Endothelial cell of umbilical vein (primary cell): ENCODE results near the gene BLOC1S1. TPM values are rescaled to one million over a fixed set of nuclear protein-coding genes. Genes with fewer than 3 reads are reported as not detected.

Experiments used
- BruUV-seq: library from RNA; stranded (reverse); fragments of 400-500 nt; replicated peaks from 2 replicates; lab custom pipeline; 2021; lab: Mats Ljungman, UMichigan
- CTCF ChIA-PET: fragments of 300-600, 350-600 bp; sonication (Branson Sonifier 250); formaldehyde crosslinking; loops from one replicate; lab custom pipeline; 2021; ENCODE audit warnings: antibody characterized with exemption, inconsistent platforms; lab: Charles Lee
- POLR2A ChIA-PET: fragments of 300-600, 350-600 bp; sonication (Branson Sonifier 250); formaldehyde crosslinking; loops from one replicate; lab custom pipeline; 2021; ENCODE audit warnings: antibody characterized with exemption, inconsistent platforms; lab: Charles Lee
- DNase-seq: peaks from one replicate; pipeline ENCODE4 v3.0.0-alpha.2; 2011; ENCODE audit warnings: low read depth, low spot score
- FAIRE-seq: peaks from 2 replicates; lab custom pipeline; 2011; peaks lifted over from hg19 to GRCh38; lab: Jason Lieb, UNC
- H2AFZ ChIP-seq: 2 replicates; pipeline ENCODE4 v1.6.0; 2012; ENCODE audit warnings: low read depth, low read length, control low read depth, inconsistent platforms
- H3K27ac ChIP-seq: 2 replicates; pipeline ENCODE4 v1.5.1; 2011; ENCODE audit warnings: low read depth, mild to moderate bottlenecking, control low read depth, low read length, moderate library complexity; ENCODE audit not compliant: insufficient read depth
- H3K27me3 ChIP-seq, 2 experiments: 2 replicates each; pipeline versions ENCODE4 v1.6.0 to v1.6.1; 2011; ENCODE audit warnings: low read length in 2 of 2, mixed read lengths in 1 of 2; ENCODE audit not compliant: control insufficient read depth in 2 of 2, insufficient read depth in 2 of 2
- H3K36me3 ChIP-seq, 2 experiments: 2 replicates in 1 of 2; 3 replicates in 1 of 2; pipeline ENCODE4 v1.5.1; 2011; ENCODE audit warnings: low read length in 2 of 2, mild to moderate bottlenecking in 1 of 2, moderate library complexity in 1 of 2; ENCODE audit not compliant: control insufficient read depth in 2 of 2, insufficient read depth in 2 of 2; ENCODE audit errors: extremely low read depth in 1 of 2
- H3K4me1 ChIP-seq: 3 replicates; pipeline ENCODE4 v1.5.1; 2011; ENCODE audit warnings: mild to moderate bottlenecking, low read length; ENCODE audit not compliant: control insufficient read depth, insufficient read depth; ENCODE audit errors: extremely low read depth
- H3K4me2 ChIP-seq: 2 replicates; pipeline ENCODE4 v1.6.1; 2011; ENCODE audit warnings: low read length, control low read depth, mixed read lengths; ENCODE audit not compliant: insufficient read depth
- H3K4me3 ChIP-seq, 3 experiments: fragments of 200-600 bp in 1 of 3; sonication (generic), shearing (Covaris generic) in 1 of 3; replicated peaks in 1 of 3; 2 replicates each; pipeline ENCODE4 v1.5.1; 2011 to 2016; ENCODE audit warnings: control low read depth in 3 of 3, low read length in 3 of 3, mild to moderate bottlenecking in 2 of 3, inconsistent platforms in 1 of 3, low read depth in 1 of 3, moderate library complexity in 1 of 3; ENCODE audit not compliant: insufficient read depth in 1 of 3
- H3K79me2 ChIP-seq: 2 replicates; pipeline ENCODE4 v1.6.0; 2012; ENCODE audit warnings: low read length, inconsistent platforms; ENCODE audit not compliant: control insufficient read depth, insufficient read depth
- H3K9ac ChIP-seq: replicated peaks from 2 replicates; pipeline ENCODE3; 2011; ENCODE audit warnings: low read length, control low read depth; ENCODE audit not compliant: insufficient read depth; ENCODE audit errors: extremely low read depth
- H3K9me1 ChIP-seq: replicated peaks from 3 replicates; pipeline ENCODE4 v1.6.0; 2011; ENCODE audit warnings: mild to moderate bottlenecking, low read length; ENCODE audit not compliant: control insufficient read depth, insufficient read depth; ENCODE audit errors: extremely low read depth
- H3K9me3 ChIP-seq: replicated peaks from 2 replicates; pipeline ENCODE4 v1.5.1; 2012; ENCODE audit warnings: low read length, inconsistent platforms; ENCODE audit not compliant: control insufficient read depth, insufficient read depth
- H4K20me1 ChIP-seq: replicated peaks from 2 replicates; pipeline ENCODE3; 2011; ENCODE audit warnings: mild to moderate bottlenecking, low read length; ENCODE audit not compliant: control insufficient read depth, insufficient read depth; ENCODE audit errors: extremely low read depth
- EZH2 ChIP-seq: IDR thresholded peaks from 2 replicates; pipeline ENCODE4 v1.6.1; 2012; ENCODE audit warnings: borderline replicate concordance, low read depth, mild to moderate bottlenecking, moderate library complexity, low read length, inconsistent platforms; ENCODE audit not compliant: severe bottlenecking
- JUN ChIP-seq: IDR thresholded peaks from 2 replicates; pipeline ENCODE4 v1.6.1; 2011; ENCODE audit warnings: borderline replicate concordance, low read depth; ENCODE audit not compliant: insufficient read length, insufficient read depth
- POLR2A ChIP-seq: IDR thresholded peaks from 2 replicates; pipeline ENCODE4 v1.6.1; 2012; ENCODE audit warnings: low read depth, mild to moderate bottlenecking, control low read depth, low read length
- POLR2AphosphoS5 ChIP-seq: IDR thresholded peaks from 2 replicates; pipeline ENCODE4 v1.6.1; 2012; ENCODE audit warnings: low read depth, mild to moderate bottlenecking, control low read depth, low read length, moderate library complexity; ENCODE audit not compliant: insufficient read depth
- dilution Hi-C: fragments of 300-500 bp; cut with MboI; formaldehyde crosslinking; loops from one replicate; pipeline ENCODE4 v1.15.0; 2019; ENCODE audit warnings: low sequenced_read_pairs; ENCODE audit not compliant: extremely low pct_ligation_motif_present
- intact Hi-C: fragments of 100-400 bp; cut with micrococcal nuclease; formaldehyde crosslinking; loops from one replicate; pipeline ENCODE4 v1.10.0; 2022
- polyA plus RNA-seq, 4 experiments: library from polyadenylated mRNA; depleted of rRNA in 3 of 4; stranded (reverse) in 3 of 4; unstranded in 1 of 4; fragments of >200 nt; gene quantifications; 2 replicates each; pipeline versions ENCODE4 v1.2.1 to v1.2.3, GENCODE V29; 2011 to 2012; ENCODE audit warnings: missing spikeins in 1 of 4
- total RNA-seq: library from RNA; stranded (reverse); gene quantifications from 2 replicates; pipeline ENCODE4 v1.2.3, GENCODE V29; 2021
- TF ChIP-seq, protein P1 (sequence below), 2 donors: IDR thresholded peaks; 1 replicate in 1 of 2; 2 replicates in 1 of 2; pipeline ENCODE4 v1.5.1; 2011; ENCODE audit warnings: low read length in 2 of 2, mild to moderate bottlenecking in 2 of 2, moderate library complexity in 2 of 2, control low read depth in 1 of 2, inconsistent platforms in 1 of 2, low read depth in 1 of 2; ENCODE audit not compliant: insufficient read depth in 1 of 2; ENCODE audit errors: extremely low read depth in 1 of 2

Gene BLOC1S1
- total and polyA plus RNA-seq, 2 donors (not counting 3 experiments of a cell fraction or from before 2014, with no cell fraction given) = 84.1 to 192 TPM

DNA sequence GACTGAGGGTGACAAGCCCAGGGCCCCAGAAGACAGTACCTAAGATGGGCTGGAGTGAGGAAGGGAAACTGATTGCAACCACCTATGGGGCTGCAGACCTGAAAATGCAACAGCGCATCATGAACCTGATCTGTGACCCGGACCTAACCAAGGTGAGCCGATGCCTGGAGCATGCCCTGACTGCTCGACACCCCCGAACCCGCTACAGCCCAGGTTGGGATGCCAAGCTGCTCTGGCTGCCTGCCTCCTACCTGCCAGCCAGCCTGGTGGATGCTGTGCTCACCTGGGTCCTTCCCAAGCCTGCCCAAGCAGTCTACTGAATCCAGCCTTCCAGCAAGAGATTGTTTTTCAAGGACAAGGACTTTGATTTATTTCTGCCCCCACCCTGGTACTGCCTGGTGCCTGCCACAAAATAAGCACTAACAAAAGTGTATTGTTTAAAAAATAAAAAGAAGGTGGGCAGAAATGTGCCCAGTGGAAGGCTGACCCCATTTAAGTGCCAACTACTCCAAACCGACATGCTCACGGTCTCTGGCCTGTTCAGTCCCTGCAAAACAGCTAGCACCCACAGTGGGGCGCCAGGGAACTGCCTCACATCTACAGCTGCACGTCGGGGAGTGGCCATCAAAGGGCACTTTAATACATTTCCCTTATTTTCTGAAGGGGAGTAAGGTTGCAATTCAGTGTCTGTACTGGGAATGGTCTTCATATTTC lies 8.5 kb downstream of the BLOC1S1 start:
- Histone ChIP-seq H3K27me3 (no peaks in the 10 kb centered on the region), H3K4me3 (no peak overlapping the region), H3K79me2 (peaks cover 30% of the 10 kb centered on the region), H3K9me1 (no peaks in the 10 kb centered on the region), H3K9me3 (no peaks in the 10 kb centered on the region), H3K4me1 (peaks cover 20% of the 10 kb centered on the region), H2AFZ (no peak overlapping the region), H3K36me3 (peaks cover 13 to 27% of the 10 kb centered on the region in 2 experiments), H3K4me2 (no peak overlapping the region), H4K20me1 (no peaks in the 10 kb centered on the region), H3K9ac (no peak overlapping the region), H3K27ac (no peak overlapping the region)
- dilution Hi-C loops (no loop called here), intact Hi-C loops (loop anchor here (1.0 to 5.0 kb wide), 2 partner anchors 13 to 537 kb away; no protein-coding TSS in a partner anchor)
- DNase-seq (peak; percentile 62), FAIRE-seq (peak; percentile 76)
- BruUV-seq = no TSS peak
- TF ChIP-seq, protein P1, sequence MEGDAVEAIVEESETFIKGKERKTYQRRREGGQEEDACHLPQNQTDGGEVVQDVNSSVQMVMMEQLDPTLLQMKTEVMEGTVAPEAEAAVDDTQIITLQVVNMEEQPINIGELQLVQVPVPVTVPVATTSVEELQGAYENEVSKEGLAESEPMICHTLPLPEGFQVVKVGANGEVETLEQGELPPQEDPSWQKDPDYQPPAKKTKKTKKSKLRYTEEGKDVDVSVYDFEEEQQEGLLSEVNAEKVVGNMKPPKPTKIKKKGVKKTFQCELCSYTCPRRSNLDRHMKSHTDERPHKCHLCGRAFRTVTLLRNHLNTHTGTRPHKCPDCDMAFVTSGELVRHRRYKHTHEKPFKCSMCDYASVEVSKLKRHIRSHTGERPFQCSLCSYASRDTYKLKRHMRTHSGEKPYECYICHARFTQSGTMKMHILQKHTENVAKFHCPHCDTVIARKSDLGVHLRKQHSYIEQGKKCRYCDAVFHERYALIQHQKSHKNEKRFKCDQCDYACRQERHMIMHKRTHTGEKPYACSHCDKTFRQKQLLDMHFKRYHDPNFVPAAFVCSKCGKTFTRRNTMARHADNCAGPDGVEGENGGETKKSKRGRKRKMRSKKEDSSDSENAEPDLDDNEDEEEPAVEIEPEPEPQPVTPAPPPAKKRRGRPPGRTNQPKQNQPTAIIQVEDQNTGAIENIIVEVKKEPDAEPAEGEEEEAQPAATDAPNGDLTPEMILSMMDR (IDR thresholded peaks at IDR 0.05; ENCODE audit: extremely low read depth in 1 of 2, insufficient read depth in 1 of 2, low read depth in 1 of 2, low read length in 2 of 2) = peak; percentile 53 to 62
- TF ChIP-seq POLR2AphosphoS5 (peak; percentile 15), POLR2A (peak; percentile 16), EZH2 (no peak), JUN (no peak)
- ChIA-PET CTCF (interaction anchor here (0.8 to 11.1 kb wide), 6 partner anchors 13 to 305 kb away, joined by 3 to 151 read pairs (median 4); partner anchors contain the start of gene ITGA7), POLR2A (interaction anchor here (0.6 kb wide), 1 partner anchor 424 kb away, joined by 3 read pairs; no protein-coding TSS in a partner anchor)
